Uterus (tissue), 2 donors: Measurements from ENCODE around the gene SPATA20.

Experiments used
- POLR2A ChIP-seq, 2 donors: fragments of 450-650 bp; IDR thresholded peaks; one replicate each; pipeline ENCODE4 v1.6.1; 2016; ENCODE audit warnings: antibody characterized with exemption in 2 of 2, mild to moderate bottlenecking in 1 of 2, moderate library complexity in 1 of 2
- TF ChIP-seq, protein P1 (sequence below), 4 experiments: fragments of 200-600 bp in 2 of 4; fragments of 450-650 bp in 2 of 4; sonication (generic) in 2 of 4; IDR thresholded peaks; one replicate each; pipeline ENCODE4 v1.5.1; 2016 to 2019; ENCODE audit warnings: antibody characterized with exemption in 4 of 4, mild to moderate bottlenecking in 2 of 4, moderate library complexity in 1 of 4

DNA sequence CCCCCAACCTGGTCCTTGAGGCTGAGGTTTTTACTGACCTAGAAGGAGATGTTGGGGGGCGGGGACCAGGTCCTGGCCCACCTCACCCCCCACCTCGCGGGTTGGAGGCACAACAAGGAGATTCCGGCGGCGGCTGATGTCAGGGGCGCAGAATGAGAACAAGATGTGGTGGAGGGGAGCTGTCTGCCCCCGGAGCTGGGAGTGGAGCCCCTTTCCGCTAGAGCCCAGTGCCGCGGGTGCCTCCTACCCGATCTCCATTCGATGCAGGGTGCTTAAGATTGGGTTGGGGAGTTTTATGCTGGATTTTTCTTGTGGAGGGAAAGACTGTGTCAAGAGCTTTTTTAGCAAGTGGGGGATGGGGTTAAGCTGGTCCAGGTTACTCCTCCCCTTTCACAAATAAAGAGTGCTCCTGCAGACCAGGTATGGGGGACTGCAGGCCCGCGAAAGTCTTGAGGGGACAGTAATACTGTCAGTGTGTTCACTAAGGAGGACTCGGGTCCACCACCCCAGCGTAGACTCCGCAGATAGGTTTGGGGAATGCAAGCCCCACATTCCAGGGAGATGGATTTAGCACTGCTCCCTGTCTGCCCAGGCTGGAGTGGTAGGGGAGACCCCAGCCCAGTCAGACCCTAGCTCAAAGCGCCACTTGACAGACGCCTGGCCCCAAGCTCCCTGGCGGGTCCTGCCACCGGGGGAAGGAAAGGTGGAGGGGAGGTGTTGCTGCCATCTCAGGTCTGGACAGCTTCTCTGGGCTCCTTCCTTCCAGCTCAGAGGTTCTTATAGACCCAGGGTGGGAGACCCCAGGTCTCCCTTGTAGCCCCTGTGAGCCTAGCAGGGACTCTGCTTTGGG lies 15.5 kb downstream of the SPATA20 start:
- TF ChIP-seq POLR2A (IDR thresholded peaks at IDR 0.05): no peak
- TF ChIP-seq, protein P1, sequence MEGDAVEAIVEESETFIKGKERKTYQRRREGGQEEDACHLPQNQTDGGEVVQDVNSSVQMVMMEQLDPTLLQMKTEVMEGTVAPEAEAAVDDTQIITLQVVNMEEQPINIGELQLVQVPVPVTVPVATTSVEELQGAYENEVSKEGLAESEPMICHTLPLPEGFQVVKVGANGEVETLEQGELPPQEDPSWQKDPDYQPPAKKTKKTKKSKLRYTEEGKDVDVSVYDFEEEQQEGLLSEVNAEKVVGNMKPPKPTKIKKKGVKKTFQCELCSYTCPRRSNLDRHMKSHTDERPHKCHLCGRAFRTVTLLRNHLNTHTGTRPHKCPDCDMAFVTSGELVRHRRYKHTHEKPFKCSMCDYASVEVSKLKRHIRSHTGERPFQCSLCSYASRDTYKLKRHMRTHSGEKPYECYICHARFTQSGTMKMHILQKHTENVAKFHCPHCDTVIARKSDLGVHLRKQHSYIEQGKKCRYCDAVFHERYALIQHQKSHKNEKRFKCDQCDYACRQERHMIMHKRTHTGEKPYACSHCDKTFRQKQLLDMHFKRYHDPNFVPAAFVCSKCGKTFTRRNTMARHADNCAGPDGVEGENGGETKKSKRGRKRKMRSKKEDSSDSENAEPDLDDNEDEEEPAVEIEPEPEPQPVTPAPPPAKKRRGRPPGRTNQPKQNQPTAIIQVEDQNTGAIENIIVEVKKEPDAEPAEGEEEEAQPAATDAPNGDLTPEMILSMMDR (IDR thresholded peaks at IDR 0.05): no peak
